ENCODE measurements around the gene SH2D4B.

DNA sequence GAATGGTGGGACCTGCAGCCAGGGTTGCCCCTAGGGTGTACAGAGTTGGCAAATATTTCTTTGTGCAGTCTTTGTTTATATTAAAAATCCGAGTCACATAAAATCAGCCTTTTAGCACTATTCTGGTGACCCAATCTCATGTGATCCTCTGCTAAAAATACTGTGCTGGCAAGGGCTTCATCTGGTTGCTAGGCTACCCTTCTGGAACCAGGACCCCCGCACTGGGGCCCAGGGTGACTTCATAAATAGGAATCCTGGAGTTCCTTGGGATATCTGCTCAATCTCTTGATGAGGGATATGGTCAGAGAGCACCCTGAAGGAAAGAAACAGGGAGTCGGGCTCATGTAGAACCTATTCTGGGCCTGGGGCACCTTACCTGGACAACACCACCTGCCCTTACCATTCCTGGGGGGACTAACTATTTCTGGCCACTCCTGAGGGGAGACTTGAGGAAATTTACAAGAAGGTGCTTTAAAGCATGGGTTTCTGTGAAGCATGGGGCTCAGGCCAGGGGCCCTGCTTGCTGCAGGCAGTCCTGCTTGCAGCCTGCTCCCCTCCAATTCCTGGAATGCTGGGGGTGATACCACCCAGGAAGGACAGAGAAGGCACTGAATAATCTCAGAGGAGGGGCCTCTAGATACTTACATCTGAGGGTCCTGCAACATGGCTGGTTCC lies 44.7 kb downstream of the SH2D4B start:
- no peak for TF ChIP-seq POLR2AphosphoS5 (IDR thresholded peaks at IDR 0.05; ENCODE audit: low read depth, low read length)
- no peak for TF ChIP-seq POLR2A (IDR thresholded peaks at IDR 0.05; ENCODE audit: low read depth, low read length)
- no peak for TF ChIP-seq TAF1 (IDR thresholded peaks at IDR 0.05; ENCODE audit: borderline replicate concordance, low read depth, low read length)
